Measurements from ENCODE around the gene PPFIBP1. TPM values are rescaled to one million over a fixed set of nuclear protein-coding genes. Genes with fewer than 3 reads are reported as not detected.

PPFIBP1 gene
- total RNA-seq, 1 experiment from 2014 or later: 82.3 TPM

GRCh38 chr12:27665704-27666103 lies 141.7 kb downstream of the PPFIBP1 start:
- DNase-seq (ENCODE audit: low spot score): no peak

GRCh38 chr12:27666510-27666909 lies 142.5 kb downstream of the PPFIBP1 start:
- DNase-seq (ENCODE audit: low spot score): no peak

DNA sequence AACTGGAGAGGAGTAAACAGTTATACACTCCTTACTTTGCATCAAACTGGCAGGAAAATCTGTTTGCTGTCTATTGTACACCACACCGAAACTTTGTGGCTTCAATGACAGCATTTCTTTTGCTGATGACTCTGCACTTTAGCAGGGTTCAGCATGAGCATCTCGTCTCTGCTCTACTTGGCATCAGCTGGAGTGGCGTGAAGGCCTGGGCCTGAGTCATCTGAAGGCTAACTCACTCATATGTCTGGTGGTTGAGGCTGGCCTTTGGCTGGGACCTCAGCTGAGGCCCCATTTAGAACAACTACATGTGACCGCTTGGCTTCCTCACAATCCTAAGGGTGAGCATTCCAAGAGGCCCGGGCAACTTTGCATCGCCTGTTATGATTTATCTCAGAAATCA lies 143.5 kb downstream of the PPFIBP1 start:
- no peak for DNase-seq (ENCODE audit: low spot score)

- no peak for DNase-seq (ENCODE audit: low spot score)
Measured at GRCh38 chr12:27672051-27672450, 148.0 kb downstream of the PPFIBP1 start.

DNA sequence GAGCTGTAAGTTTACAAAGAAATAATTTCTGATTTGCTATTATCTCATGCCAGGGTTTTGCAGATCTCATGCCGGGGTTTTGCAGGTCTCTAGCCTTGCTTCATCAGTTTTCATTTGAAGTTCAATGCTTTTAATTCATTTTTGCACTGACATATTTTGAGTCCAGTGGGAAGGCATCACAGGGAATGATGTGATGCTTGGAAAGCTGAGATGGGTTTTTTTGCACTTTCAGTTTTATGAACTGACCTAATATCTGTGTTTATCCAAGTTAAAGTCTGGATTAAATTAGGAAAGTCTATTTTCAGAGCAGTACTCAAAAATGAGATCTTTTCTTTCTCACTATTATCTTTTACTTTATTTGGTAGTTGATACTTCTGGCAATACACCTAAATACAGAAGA lies 148.6 kb downstream of the PPFIBP1 start:
- no peak for DNase-seq (ENCODE audit: low spot score)

GRCh38 chr12:27673101-27673718 lies 149.2 kb downstream of the PPFIBP1 start:
- no peak for DNase-seq (ENCODE audit: low spot score)

DNA sequence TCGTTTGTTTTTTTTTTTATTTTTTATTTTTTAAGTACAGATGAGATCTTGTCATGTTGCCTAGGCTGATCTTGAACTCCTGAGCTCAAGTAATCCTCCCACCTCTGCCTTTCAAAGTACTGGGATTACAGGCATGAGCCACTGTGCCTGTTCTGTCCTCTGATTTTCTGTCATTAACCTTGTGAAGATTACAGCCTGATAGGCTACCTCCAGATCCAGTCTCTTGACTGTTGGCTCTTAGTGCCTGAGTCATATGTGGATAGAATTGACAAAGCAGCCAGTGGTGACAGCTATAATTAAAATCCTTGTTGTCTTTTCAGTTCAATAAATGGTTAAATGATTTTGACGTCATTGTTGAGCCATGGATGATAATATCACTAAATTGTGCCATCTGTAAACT lies 151.0 kb downstream of the PPFIBP1 start:
- no peak for DNase-seq (ENCODE audit: low spot score)

DNA sequence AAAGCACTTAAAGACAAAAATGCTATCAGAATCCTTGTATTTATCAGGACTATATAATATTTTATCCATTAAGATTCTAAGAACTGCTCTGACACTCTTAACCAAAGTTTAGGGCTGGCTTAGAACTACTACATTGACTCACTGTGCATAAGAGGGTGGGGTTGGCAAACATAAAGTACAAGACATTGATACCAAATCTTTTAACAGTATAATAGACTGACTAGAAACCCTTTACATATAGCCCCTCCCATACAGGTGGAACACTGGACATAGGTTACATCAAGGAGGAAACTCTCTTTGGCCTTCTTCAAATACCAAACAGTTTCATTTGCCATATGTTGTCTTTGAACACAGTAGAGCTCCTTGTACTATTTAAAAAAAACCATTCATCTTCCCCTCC lies 156.6 kb downstream of the PPFIBP1 start:
- DNase-seq (ENCODE audit: low spot score): no peak

GRCh38 chr12:27682534-27682933 lies 158.5 kb downstream of the PPFIBP1 start:
- no peak for DNase-seq (ENCODE audit: low spot score)

GRCh38 chr12:27685274-27685673 lies 161.3 kb downstream of the PPFIBP1 start:
- no peak for DNase-seq (ENCODE audit: low spot score)

GRCh38 chr12:27686147-27686546 lies 162.1 kb downstream of the PPFIBP1 start:
- no peak for DNase-seq (ENCODE audit: low spot score)

- no peak for DNase-seq (ENCODE audit: low spot score)
Measured at GRCh38 chr12:27688671-27689070, 164.7 kb downstream of the PPFIBP1 start.

DNA sequence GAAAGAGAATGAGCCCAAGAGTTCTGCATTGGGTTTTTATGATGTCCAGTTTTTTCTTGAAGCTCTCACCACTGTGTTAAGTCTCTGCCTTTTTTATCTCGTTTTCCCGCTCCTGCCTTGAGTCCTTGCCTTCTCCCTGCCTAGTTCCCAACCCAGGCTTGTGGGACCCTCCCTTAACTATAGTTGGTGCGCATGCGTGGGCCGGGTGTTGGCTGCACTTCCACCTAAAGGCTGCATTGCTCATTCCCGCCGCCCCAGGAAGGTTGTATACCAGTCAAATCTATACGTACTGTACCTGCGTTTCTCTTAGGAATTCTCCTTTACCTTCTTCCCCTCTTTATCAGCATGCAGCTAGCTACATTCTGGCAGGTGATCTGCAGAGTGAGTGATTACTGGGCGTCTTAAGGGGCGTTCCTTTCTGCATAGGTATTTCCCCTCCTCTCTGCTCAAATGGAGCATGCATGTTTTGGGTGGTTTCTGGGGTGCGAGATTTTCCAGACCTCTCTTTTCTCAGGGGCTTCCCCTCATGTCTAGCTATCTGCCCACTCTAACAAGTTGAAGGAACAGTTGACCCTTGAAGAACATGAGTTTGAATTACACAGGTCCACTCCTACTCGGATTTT lies 165.7 kb downstream of the PPFIBP1 start:
- no peak for DNase-seq (ENCODE audit: low spot score)

DNA sequence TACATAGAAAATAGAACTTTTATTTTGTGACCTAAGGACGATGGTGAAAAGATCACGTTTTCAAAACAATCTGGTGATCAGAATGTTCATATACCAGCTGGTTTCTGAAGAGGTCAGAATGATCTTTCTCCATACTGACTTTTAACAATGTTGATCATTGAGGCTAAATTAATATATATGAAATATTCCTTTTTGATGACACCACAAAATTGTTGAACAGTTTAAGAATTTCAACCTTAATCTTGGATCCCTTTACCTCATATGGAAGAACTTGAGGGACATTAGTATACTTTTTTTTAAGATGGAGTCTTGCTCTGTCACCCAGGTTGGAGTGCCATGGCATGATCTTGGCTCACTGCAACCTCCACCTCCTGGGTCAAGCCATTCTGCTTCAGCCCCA lies 169.4 kb downstream of the PPFIBP1 start:
- no peak for DNase-seq (ENCODE audit: low spot score)

DNA sequence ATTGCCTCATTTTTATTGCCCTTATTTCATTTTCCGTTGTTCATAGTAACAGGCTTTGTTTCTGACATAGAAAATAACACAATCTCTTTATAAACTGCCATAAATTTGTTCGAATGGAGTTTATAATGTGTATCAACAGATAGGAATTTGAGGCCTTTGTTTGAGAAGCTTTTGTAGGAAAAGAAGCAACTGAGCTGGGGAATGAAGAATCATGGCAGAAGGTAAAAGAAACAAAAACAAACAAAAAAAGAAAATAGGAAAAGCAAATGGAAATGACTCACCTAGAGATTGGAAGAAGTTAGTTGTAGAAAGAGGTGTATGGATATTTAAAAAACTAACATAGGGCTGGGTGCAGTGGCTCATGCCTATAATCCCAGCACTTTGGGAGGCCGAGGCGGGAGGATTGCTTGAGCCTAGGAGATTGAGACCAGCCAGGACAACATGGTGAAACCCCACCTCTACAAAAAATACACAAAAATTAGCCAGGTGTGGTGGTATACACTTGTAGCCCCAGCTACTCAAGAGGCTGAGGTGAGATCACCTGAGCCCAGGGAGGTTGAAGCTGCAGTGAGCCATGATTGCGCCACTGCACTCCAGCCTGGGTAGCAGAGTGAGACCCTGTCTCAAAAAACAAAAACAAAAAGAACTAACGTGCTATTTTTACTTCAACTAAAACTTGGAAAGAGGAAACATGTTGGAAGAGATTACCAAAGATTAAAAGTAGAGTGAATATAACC lies 171.7 kb downstream of the PPFIBP1 start:
- DNase-seq (ENCODE audit: low spot score): no peak

- DNase-seq (ENCODE audit: low spot score): no peak
Measured at GRCh38 chr12:27696293-27696652, 172.3 kb downstream of the PPFIBP1 start, which contains the start of gene REP15. REP15 (plus strand) TSS chr12:27696447; CDS start chr12:27696563, 116 bp downstream.

DNA sequence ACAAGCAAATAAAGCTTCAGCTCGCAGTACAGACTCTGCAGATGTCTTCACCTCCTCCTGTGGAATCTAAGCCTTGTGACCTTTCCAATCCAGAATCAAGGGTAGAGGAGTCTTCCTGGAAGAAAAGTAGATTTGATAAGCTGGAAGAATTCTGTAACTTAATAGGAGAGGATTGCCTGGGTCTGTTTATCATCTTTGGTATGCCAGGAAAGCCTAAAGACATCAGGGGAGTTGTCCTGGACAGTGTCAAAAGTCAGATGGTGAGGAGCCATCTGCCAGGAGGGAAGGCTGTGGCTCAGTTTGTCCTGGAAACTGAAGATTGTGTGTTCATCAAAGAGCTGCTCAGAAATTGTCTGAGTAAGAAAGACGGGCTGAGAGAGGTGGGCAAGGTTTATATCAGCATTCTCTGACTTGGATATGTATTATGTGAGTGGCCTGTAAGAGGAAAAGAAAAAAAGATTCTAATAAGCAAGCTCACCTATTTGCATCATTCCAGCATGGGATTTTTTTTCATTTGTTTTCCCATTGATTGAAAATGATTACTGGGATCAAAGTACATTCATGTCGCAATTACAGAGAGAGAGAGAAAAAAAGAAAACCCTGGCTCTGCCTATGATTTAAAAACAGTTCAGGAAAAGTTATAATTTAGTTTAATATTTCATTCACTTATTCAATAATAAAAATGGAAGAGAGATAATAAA lies 173.0 kb downstream of the PPFIBP1 start:
- no peak for DNase-seq (ENCODE audit: low spot score)

DNA sequence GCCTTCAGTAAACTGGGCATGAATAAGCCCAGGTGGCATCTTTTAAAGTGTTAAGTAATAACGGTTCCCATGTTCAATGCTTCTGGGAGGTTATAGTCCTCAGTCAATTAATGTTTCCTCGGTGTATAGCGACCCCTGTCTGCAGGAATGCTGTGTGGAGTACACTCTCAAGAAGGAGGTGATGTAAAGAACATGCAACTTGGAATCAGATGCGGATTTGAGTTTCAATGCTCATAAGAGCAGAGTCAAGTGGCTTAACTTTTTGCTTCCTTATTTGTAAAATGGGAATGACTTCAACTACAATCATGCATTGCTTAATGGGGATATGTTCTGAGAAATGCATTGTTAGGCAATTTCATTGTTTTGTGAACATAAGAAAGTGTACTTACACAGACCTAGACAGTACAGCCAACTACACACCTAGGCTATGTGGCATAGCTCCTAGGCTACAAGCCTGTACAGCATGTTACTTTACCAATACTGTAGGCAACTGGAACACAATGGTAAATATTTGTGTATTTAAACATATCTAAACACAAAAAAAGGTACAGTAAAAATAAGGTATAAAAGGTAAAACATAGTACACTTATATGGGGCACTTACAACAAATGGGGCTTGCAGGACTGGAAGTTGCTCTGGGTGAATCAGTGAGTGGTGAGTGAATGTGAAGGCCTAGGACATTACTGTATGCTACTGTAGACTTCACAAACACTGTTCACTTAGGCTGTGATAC lies 179.9 kb downstream of the PPFIBP1 start:
- peak; percentile 65 for DNase-seq (ENCODE audit: low spot score)

DNA sequence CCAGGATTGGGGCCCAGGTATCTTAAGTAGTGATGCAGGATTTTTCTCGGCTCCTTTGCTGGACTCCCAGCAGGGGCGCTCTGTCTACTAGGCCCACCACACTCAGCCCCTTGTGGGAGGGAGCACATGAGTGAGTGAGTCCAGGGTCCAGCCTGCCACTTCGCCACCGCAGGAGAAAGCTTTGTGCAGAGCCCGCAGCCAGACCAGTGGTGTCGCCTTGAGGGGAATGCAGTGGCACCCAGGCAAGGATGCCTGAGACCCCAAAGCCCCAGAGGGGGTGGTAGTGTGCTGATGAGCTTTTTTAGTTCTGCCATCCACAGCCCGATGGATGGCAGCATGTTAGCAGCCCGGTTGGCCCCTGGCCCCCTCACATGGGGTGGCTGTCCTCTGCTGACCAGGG lies 181.3 kb downstream of the PPFIBP1 start:
- DNase-seq (ENCODE audit: low spot score): no peak

DNA sequence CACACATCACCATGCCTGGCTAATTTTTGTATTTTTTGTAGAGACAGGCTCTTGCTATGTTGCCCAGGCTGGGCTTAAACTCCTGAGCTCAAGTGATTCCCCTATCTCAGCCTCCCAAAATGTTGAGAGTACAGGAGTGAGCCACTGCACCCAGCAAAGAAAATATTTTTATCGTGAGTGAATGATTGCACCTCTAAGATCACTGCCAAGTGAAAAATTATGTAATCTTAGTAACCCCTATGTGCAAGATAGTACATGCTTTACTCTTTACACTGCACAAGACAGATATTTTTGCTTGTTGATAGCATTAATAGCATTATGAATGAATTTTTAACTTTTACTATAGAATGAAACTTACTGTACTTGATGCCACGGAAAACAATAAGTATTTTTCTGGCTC lies 183.2 kb downstream of the PPFIBP1 start:
- DNase-seq (ENCODE audit: low spot score): no peak

GRCh38 chr12:27709212-27709931 lies 185.4 kb downstream of the PPFIBP1 start:
- no peak for DNase-seq (ENCODE audit: low spot score)
